Activated T-cell treated with anti-CD3 and anti-CD28 coated beads, Interleukin-2, amount 50 U/mL, for 24 hours (primary cell): ENCODE results near the gene MFAP1.
"Not testable (repeated sequence)": the region's sequence is repeated elsewhere in the genome, so short reads cannot be mapped to it uniquely, and the experiment has no call there.

Experiments
- DNase-seq: peaks from one replicate; pipeline ENCODE4 v3.0.0-alpha.2; 2020
- H3K27ac Mint-ChIP-seq: 2 replicates; pipeline ENCODE4 v1.8.0; 2020; ENCODE audit warnings: mild to moderate bottlenecking, mixed read lengths
- H3K27me3 Mint-ChIP-seq: 2 replicates; pipeline ENCODE4 v1.8.0; 2020; ENCODE audit warnings: mixed read lengths
- H3K36me3 Mint-ChIP-seq: 2 replicates; pipeline ENCODE4 v1.8.0; 2020; ENCODE audit warnings: low read depth, mixed read lengths
- H3K4me1 Mint-ChIP-seq: 2 replicates; pipeline ENCODE4 v1.8.0; 2020; ENCODE audit warnings: low read depth, mixed read lengths
- H3K4me3 Mint-ChIP-seq: 2 replicates; pipeline ENCODE4 v1.8.0; 2020; ENCODE audit warnings: mild to moderate bottlenecking, moderate library complexity, mixed read lengths
- H3K9me3 Mint-ChIP-seq: 2 replicates; pipeline ENCODE4 v1.8.0; 2020; ENCODE audit warnings: mixed read lengths

MFAP1 gene

GRCh38 chr15:43830691-43831275 is 6.3 kb upstream of the MFAP1 start:
- H3K27me3 Mint-ChIP-seq, DNase-seq, H3K9me3 Mint-ChIP-seq: not testable (repeated sequence)
- H3K4me1 Mint-ChIP-seq = peaks cover 43% of the 10 kb centered on the region
- H3K36me3 Mint-ChIP-seq = peaks cover 87% of the 10 kb centered on the region
- H3K27ac Mint-ChIP-seq = peak overlapping the region; percentile 37
- peak overlapping the region; percentile 20 for H3K4me3 Mint-ChIP-seq

DNA sequence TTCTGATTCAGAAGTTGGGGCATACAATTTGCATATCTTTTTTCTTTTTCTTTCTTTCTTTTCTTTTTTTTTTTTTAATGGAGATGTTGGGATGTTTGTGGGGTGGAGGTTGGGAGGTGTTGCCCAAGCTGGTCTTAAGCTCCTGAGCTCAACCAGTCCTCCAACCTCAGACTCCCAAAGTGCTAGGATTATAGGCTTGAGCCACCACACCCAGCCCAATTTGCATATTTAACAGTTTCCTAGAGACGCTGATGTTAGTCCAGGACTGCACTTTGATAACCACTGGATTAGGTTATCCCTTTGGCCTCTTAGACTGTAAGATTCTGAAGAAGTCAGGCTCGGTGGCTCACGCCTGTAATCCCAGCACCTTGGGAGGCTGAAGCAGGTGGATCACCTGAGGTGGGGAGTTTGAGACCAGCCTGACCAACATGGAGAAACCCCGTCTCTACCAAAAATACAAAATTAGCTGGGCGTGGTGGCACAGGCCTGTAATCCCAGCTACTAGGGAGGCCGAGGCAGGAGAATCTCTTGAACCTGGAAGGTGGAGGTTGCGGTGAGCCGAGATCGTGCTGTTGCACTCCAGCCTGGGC is 5.6 kb upstream of the MFAP1 start:
- not testable (repeated sequence) for H3K27me3 Mint-ChIP-seq, H3K9me3 Mint-ChIP-seq, DNase-seq
- Mint-ChIP-seq H3K27ac (peak overlapping the region; percentile 66), H3K36me3 (peaks cover 81% of the 10 kb centered on the region), H3K4me3 (peak overlapping the region; percentile 94), H3K4me1 (peaks cover 45% of the 10 kb centered on the region)

DNA sequence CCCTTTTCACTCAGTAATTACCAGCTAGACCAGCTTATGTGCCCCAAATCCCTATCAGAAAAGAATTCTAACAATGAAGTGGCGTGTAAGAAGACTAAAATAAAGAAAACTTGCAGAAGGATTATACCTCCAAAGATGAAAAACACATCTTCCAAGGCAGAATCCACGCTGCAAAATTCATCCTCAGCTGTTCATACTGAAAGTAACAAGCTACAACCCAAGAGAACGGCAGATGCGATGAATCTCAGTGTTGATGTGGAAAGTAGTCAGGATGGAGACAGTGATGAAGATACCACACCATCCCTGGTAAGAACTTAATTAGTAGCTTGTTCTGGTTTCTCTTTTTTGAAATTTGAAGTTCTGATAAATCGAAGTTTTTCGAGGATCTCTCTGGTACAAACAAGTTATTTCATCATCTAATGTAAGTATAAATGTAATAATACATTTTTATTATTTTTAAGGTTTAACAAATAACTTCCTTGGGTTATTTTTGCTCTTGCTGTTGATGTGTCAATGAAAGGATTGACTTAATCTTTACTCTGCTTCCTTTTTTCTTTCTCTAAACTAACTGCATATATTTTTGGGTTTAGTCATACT is 3.7 kb upstream of the MFAP1 start:
- H3K9me3 Mint-ChIP-seq = peaks cover 4% of the 10 kb centered on the region
- H3K4me1 Mint-ChIP-seq = peaks cover 56% of the 10 kb centered on the region
- H3K27me3 Mint-ChIP-seq = no peaks in the 10 kb centered on the region
- peaks cover 77% of the 10 kb centered on the region for H3K36me3 Mint-ChIP-seq
- peak overlapping the region; percentile 96 for H3K27ac Mint-ChIP-seq
- H3K4me3 Mint-ChIP-seq = peak overlapping the region; percentile 94
- no peak for DNase-seq

- Mint-ChIP-seq H3K27me3 (no peaks in the 10 kb centered on the region), H3K4me1 (peaks cover 63% of the 10 kb centered on the region), H3K27ac (peak within 1 kb of the TSS; percentile 96), H3K9me3 (peaks cover 4% of the 10 kb centered on the region), H3K4me3 (peak within 1 kb of the TSS; percentile 94), H3K36me3 (peaks cover 72% of the 10 kb centered on the region)
- peak; percentile 85 for DNase-seq
Measured at GRCh38 chr15:43826508-43827341, 2.2 kb upstream of the MFAP1 start, which contains the start of gene WDR76. WDR76 (plus strand) TSS chr15:43827002; CDS start chr15:43827033, 31 bp downstream.

GRCh38 chr15:43826029-43826507 is 1.6 kb upstream of the MFAP1 start:
- DNase-seq = no peak
- peaks cover 66% of the 10 kb centered on the region for H3K4me1 Mint-ChIP-seq

DNA sequence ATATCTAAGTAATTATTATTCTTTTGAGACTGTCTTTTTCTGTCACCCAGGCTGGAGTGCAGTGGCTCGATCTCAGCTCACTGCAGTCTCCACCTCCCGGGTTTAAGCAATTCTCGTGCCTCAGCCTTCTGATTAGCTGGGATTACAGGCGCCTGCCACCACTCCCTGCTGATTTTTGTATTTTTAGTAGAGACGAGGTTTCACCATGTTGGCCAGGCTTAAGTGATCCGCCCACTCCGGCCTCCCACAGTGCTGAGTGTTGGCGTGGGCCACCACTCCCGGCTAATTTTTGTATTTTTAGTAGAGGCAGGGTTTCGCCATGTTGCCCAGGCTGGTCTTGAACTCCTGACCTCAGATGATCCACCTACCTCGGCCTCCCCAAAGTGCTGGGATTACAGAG is 815 bp upstream of the MFAP1 start:
- peak overlapping the region; percentile 96 for H3K27ac Mint-ChIP-seq
- DNase-seq, H3K9me3 Mint-ChIP-seq, H3K27me3 Mint-ChIP-seq: not testable (repeated sequence)
- peaks cover 71% of the 10 kb centered on the region for H3K36me3 Mint-ChIP-seq
- H3K4me1 Mint-ChIP-seq = peaks cover 69% of the 10 kb centered on the region
- peak overlapping the region; percentile 96 for H3K4me3 Mint-ChIP-seq

More at GRCh38 chr15:43826029-43826507, 1.6 kb upstream of the MFAP1 start:
- H3K9me3 Mint-ChIP-seq = peaks cover 4% of the 10 kb centered on the region
- no peaks in the 10 kb centered on the region for H3K27me3 Mint-ChIP-seq
- H3K36me3 Mint-ChIP-seq = peaks cover 72% of the 10 kb centered on the region
- H3K4me3 Mint-ChIP-seq = peak overlapping the region; percentile 94
- peak overlapping the region; percentile 96 for H3K27ac Mint-ChIP-seq

GRCh38 chr15:43821505-43821904 is 3.0 kb downstream of the MFAP1 start:
- H3K27me3 Mint-ChIP-seq = no peaks in the 10 kb centered on the region
- peaks cover 4% of the 10 kb centered on the region for H3K9me3 Mint-ChIP-seq
- DNase-seq = no peak
- H3K27ac Mint-ChIP-seq = peak overlapping the region; percentile 54
- H3K36me3 Mint-ChIP-seq = peaks cover 62% of the 10 kb centered on the region
- H3K4me1 Mint-ChIP-seq = peaks cover 57% of the 10 kb centered on the region
- peak overlapping the region; percentile 58 for H3K4me3 Mint-ChIP-seq

DNA sequence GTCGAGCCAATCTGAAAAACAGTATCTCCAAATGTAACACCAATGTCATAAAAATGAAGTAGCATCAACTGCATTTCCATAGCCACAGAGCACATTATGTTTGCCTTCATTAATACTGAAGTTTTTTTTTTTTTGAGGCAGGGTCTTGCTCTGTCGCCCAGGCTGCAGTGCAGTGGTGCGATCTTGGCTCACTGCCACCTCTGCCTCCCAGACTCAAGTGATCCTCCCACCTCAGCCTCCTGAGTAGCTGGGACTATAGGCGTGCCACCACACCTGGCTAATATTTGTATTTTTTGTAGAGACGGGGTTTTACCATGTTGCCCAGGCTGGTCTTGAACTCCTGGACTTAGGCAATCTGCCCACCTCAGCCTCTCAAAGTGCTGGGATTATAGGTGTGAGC is 9.4 kb downstream of the MFAP1 start:
- not testable (repeated sequence) for H3K27me3 Mint-ChIP-seq, H3K9me3 Mint-ChIP-seq, DNase-seq, H3K4me3 Mint-ChIP-seq
- H3K4me1 Mint-ChIP-seq = peaks cover 11% of the 10 kb centered on the region
- peak overlapping the region; percentile 81 for H3K27ac Mint-ChIP-seq
- peaks cover 83% of the 10 kb centered on the region for H3K36me3 Mint-ChIP-seq

GRCh38 chr15:43808960-43809678 is 15.4 kb downstream of the MFAP1 start:
- Mint-ChIP-seq H3K27me3 (no peaks in the 10 kb centered on the region), H3K4me3 (no peak overlapping the region), H3K9me3 (no peaks in the 10 kb centered on the region), H3K27ac (peak overlapping the region; percentile 69), H3K36me3 (peaks cover 96% of the 10 kb centered on the region), H3K4me1 (peaks cover 6% of the 10 kb centered on the region)
- no peak for DNase-seq

DNA sequence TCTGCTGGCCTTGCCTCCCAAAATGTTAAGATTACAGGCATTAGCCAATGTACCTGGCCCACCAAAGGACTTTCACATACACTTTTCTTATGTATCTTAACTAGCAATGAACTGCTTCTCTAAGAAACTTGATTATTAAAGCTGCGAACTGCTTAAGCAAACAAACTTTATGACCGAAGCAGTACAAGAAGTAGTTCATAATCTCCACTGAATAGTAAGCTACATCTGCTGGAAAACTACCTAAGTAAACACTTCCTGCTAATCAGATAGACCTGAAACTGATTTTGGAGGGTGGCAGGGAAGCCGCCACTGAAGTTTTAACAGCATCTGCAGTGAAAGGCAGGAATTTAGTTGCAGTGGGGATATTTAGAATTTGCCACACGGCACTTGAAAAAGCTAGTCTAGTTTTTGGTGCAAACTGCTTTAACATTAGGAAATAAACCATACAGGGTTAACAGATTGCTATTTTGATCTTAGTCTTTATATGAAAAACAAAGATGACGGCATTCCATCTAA is 16.0 kb downstream of the MFAP1 start:
- H3K9me3 Mint-ChIP-seq = no peaks in the 10 kb centered on the region

GRCh38 chr15:43802676-43803075 is 21.8 kb downstream of the MFAP1 start:
- Mint-ChIP-seq H3K27ac (peak overlapping the region; percentile 47), H3K36me3 (peaks cover 97% of the 10 kb centered on the region), H3K4me1 (peaks cover 32% of the 10 kb centered on the region)
- H3K4me3 Mint-ChIP-seq, H3K9me3 Mint-ChIP-seq, H3K27me3 Mint-ChIP-seq, DNase-seq: not testable (repeated sequence)

More for the DNA sequence above, 16.0 kb downstream of the MFAP1 start:
- H3K27ac Mint-ChIP-seq = peak overlapping the region; percentile 33
- DNase-seq = no peak
- peaks cover 96% of the 10 kb centered on the region for H3K36me3 Mint-ChIP-seq
- no peaks in the 10 kb centered on the region for H3K27me3 Mint-ChIP-seq
- H3K4me1 Mint-ChIP-seq = peaks cover 6% of the 10 kb centered on the region
- H3K4me3 Mint-ChIP-seq = no peak overlapping the region

DNA sequence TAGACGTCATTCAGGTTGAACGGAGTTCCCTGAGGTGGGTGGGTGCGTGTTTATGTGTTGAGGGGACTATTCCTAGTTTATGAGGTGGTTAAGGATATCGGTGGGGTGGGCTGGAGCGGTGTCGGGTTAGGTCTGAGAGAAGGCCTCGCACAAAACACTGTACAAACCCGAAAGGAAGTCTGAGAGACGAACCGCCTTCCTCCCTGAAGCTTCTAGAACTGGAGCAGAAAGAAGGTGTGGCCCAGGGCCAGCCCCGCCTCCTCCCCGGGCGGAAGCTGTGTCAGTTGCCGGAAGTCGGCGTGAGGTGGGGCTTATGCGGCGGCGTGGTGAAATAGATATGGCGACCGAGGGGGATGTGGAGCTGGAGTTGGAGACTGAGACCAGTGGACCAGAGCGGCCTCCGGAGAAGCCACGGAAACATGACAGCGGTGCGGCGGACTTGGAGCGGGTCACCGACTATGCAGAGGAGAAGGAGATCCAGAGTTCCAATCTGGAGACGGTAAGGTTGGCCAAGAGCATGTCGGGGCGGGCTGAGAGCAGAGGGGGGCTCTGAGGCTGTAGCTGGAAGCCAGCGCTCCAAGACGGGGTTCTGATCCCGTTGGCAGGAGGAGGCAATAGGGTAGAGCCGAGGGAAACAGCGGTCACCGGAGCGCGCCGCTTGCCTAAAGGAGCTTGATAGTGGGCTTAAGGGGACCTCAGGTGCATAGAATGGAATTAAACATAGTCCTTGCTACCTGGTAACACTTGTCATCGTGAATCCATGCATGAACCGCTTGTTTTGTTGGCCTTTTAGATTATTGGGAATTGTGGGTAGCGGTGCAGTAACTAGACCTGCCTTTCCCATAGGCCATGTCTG is 24.0 kb downstream of the MFAP1 start, which contains the start of gene HYPK:
Gene HYPK (plus strand): TSS at position 314 of the 856 bp plus-strand sequence. CDS start 24 bp downstream, at position 338.
- peak; percentile 93 for DNase-seq
- no peaks in the 10 kb centered on the region for H3K27me3 Mint-ChIP-seq
- peak within 1 kb of the TSS; percentile 99 for H3K4me3 Mint-ChIP-seq
- H3K9me3 Mint-ChIP-seq = no peaks in the 10 kb centered on the region
- H3K36me3 Mint-ChIP-seq = peaks cover 98% of the 10 kb centered on the region
- peaks cover 44% of the 10 kb centered on the region for H3K4me1 Mint-ChIP-seq
- peak within 1 kb of the TSS; percentile 98 for H3K27ac Mint-ChIP-seq

- Mint-ChIP-seq H3K27me3 (no peaks in the 10 kb centered on the region), H3K36me3 (peaks cover 98% of the 10 kb centered on the region), H3K27ac (peak within 1 kb of the TSS; percentile 98), H3K9me3 (no peaks in the 10 kb centered on the region), H3K4me3 (peak within 1 kb of the TSS; percentile 99), H3K4me1 (peaks cover 50% of the 10 kb centered on the region)
- no peak for DNase-seq
Measured at GRCh38 chr15:43799945-43800285, 24.6 kb downstream of the MFAP1 start, which contains the start of gene SERINC4. SERINC4 (minus strand) TSS chr15:43800220; CDS start chr15:43799986, 234 bp downstream.
